ENCODE data around the gene PRRT1. TPM values are rescaled to one million over a fixed set of nuclear protein-coding genes. Genes with fewer than 3 reads are reported as not detected.

PRRT1 gene
- total RNA-seq, 1 experiment from 2014 or later = not detected

DNA sequence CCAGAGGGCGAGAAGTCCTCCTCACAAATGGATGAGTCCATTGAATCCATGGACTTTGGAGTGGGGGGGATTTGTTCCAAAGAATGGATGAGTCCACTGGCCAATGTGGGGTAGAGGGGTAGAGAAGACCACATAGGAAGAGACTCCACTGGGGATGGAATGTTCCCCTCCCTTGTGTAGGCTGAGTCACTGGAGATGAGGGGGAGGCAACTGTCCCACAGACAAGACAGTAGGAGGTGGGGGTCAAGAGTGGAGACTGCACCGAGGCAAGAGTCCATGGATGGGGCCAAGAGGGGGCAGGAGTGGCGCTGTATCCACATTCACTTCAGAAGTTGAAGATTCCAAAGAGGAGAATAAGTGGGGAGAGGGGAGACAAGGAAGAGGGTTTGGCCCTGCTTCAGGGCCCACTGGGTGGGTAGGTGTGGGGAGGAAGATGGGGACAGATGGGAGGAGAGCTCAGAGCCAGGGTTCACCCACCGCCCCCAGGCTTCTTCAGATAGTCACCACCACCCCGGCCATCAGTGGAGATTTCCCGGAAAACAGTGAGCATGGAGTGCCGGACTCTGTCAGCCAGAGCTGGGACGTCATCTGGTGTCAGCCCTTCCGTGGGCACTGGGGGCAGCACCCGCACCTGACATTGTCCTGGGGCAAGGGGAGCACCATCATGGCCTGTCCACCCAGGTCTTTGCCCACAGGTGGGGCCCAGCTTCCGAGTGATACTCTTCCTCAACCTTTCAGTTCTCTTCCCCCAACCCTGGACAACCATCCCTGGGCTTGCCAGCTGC, 17.3 kb upstream of the PRRT1 start:
- ATAC-seq (peak; percentile 29; the same call in 1 of the 2 replicates), DNase-seq (no peak)
- Histone ChIP-seq H3K79me2 (ENCODE audit: low read length) (peaks cover 3% of the 10 kb centered on the region; the same call in 1 of the 2 replicates), H3K9ac (ENCODE audit: low read length) (no peak overlapping the region), H3F3A (ENCODE audit: low read length, unreplicated experiment) (no peaks in the 10 kb centered on the region), H3K4me2 (ENCODE audit: low read length) (no peak overlapping the region), H3K9me2 (replicated peaks; ENCODE audit: low read length) (no peaks in the 10 kb centered on the region), H3K4me1 (ENCODE audit: insufficient read depth, low read length) (no peaks in the 10 kb centered on the region), H4K20me1 (ENCODE audit: low read length) (no peaks in the 10 kb centered on the region), H3K4me3 (ENCODE audit: low read length) (no peak overlapping the region), H3K9me3 (ENCODE audit: low read length) (no peaks in the 10 kb centered on the region), H3K27me3 (ENCODE audit: low read length) (no peaks in the 10 kb centered on the region), H3K36me3 (ENCODE audit: low read depth, low read length) (peaks cover 16% of the 10 kb centered on the region; the same call in 1 of the 2 replicates), H3K27ac (ENCODE audit: low read length) (no peak overlapping the region), H2AFZ (ENCODE audit: low read length) (no peak overlapping the region)
- TF ChIP-seq, protein P1, sequence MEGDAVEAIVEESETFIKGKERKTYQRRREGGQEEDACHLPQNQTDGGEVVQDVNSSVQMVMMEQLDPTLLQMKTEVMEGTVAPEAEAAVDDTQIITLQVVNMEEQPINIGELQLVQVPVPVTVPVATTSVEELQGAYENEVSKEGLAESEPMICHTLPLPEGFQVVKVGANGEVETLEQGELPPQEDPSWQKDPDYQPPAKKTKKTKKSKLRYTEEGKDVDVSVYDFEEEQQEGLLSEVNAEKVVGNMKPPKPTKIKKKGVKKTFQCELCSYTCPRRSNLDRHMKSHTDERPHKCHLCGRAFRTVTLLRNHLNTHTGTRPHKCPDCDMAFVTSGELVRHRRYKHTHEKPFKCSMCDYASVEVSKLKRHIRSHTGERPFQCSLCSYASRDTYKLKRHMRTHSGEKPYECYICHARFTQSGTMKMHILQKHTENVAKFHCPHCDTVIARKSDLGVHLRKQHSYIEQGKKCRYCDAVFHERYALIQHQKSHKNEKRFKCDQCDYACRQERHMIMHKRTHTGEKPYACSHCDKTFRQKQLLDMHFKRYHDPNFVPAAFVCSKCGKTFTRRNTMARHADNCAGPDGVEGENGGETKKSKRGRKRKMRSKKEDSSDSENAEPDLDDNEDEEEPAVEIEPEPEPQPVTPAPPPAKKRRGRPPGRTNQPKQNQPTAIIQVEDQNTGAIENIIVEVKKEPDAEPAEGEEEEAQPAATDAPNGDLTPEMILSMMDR (conservative IDR thresholded peaks at IDR 0.05; ENCODE audit: low read depth, low read length) = 0 out of 2 replicates have a peak, but pooled peaks have one; percentile 12
- TF ChIP-seq EZH2 (IDR thresholded peaks at IDR 0.05; ENCODE audit: low read length, unreplicated experiment) = no peak
- BruUV-seq (replicated peaks) = no TSS peak
- ChIA-PET CTCF (interaction anchor here (0.5 to 0.6 kb wide), 2 partner anchors 10 to 55 kb away, joined by 5 to 12 read pairs; partner anchors contain the start of gene NOTCH4), POLR2A (ENCODE audit: unreplicated experiment) (interaction anchor here (0.6 kb wide), 1 partner anchor 14 kb away, joined by 3 read pairs; no protein-coding TSS in a partner anchor)
- intact Hi-C loops (cut with micrococcal nuclease) = no loop called here

DNA sequence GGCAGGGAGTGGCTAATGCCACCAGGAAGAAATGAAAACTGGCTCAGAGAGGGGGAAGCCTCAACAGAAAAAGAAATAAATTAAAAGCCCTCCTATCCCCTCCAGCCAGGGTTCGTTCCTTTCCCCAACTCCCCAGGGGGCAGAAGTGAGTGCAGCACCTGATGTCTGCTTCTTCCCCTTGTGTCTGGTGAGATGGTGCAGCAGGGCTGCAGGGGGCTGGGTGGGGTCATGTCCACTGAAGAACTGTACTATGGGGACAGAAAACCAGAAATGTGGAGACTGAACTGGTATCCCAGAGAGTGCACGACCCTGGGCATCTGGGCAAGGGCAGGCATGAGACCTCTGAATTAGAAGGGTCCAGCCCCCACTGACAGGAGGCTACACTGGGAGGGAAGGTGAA, 16.6 kb upstream of the PRRT1 start:
- H3K36me3 ChIP-seq (ENCODE audit: low read depth, low read length) = peaks cover 16% of the 10 kb centered on the region; the same call in 1 of the 2 replicates
- H3K4me3 ChIP-seq (ENCODE audit: low read length) = no peak overlapping the region
- intact Hi-C loops (cut with micrococcal nuclease) = no loop called here
- no peaks in the 10 kb centered on the region for H3K79me2 ChIP-seq (ENCODE audit: low read length)
- ATAC-seq = no peak
- ChIA-PET CTCF (interaction anchor here (0.6 kb wide), 1 partner anchor 361 kb away, joined by 16 read pairs; no protein-coding TSS in a partner anchor), POLR2A (ENCODE audit: unreplicated experiment) (no interaction called here)
- no peaks in the 10 kb centered on the region for H4K20me1 ChIP-seq (ENCODE audit: low read length)
- H3K27ac ChIP-seq (ENCODE audit: low read length) = no peak overlapping the region
- no peaks in the 10 kb centered on the region for H3K9me2 ChIP-seq (replicated peaks; ENCODE audit: low read length)
- no peak for DNase-seq
- H3K9ac ChIP-seq (ENCODE audit: low read length) = no peak overlapping the region
- H3F3A ChIP-seq (ENCODE audit: low read length, unreplicated experiment) = no peaks in the 10 kb centered on the region
- TF ChIP-seq, protein P1 (conservative IDR thresholded peaks at IDR 0.05; ENCODE audit: low read depth, low read length) = no peak
- no peak for TF ChIP-seq EZH2 (IDR thresholded peaks at IDR 0.05; ENCODE audit: low read length, unreplicated experiment)
- no peak for TF ChIP-seq EZH2phosphoT487 (IDR thresholded peaks at IDR 0.05; ENCODE audit: borderline replicate concordance, low read length)
- BruUV-seq (replicated peaks) = TSS peak; percentile 56
- H3K27me3 ChIP-seq (ENCODE audit: low read length) = no peaks in the 10 kb centered on the region
- H3K9me3 ChIP-seq (ENCODE audit: low read length) = no peaks in the 10 kb centered on the region
- no peak overlapping the region for H2AFZ ChIP-seq (ENCODE audit: low read length)
- no peaks in the 10 kb centered on the region for H3K4me1 ChIP-seq (ENCODE audit: insufficient read depth, low read length)
- no peak overlapping the region for H3K4me2 ChIP-seq (ENCODE audit: low read length)

DNA sequence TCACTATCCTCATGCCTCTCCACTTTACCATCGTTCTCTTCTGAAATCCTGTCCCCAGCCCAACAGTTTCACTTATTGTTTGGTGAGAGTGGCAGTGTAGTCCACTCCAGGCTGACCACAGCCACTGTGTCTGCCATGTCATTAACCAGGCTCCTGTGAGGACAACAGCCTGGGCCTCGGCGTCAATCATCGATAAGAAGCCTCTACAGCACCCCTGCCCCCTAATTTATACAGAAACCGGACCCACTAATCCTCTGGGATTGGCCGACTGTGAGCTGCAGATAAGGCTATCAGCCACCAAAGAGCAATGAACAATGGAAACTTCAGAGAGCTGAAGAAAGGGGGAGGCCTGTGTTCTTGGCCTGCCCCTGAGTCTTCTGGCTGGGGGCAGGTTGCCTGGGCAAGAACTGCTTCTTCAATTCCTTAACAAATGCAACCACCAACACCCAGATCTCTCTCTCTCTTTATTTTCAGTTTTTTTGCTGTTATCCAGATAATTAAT, 16.1 kb upstream of the PRRT1 start:
- Histone ChIP-seq H3K9ac (ENCODE audit: low read length) (no peak overlapping the region), H3K9me3 (ENCODE audit: low read length) (no peaks in the 10 kb centered on the region), H3K9me2 (replicated peaks; ENCODE audit: low read length) (no peaks in the 10 kb centered on the region), H2AFZ (ENCODE audit: low read length) (no peak overlapping the region), H3F3A (ENCODE audit: low read length, unreplicated experiment) (no peaks in the 10 kb centered on the region), H3K36me3 (ENCODE audit: low read depth, low read length) (peaks cover 16% of the 10 kb centered on the region; the same call in 1 of the 2 replicates), H4K20me1 (ENCODE audit: low read length) (no peaks in the 10 kb centered on the region), H3K27ac (ENCODE audit: low read length) (no peak overlapping the region), H3K27me3 (ENCODE audit: low read length) (no peaks in the 10 kb centered on the region), H3K4me2 (ENCODE audit: low read length) (no peak overlapping the region), H3K4me1 (ENCODE audit: insufficient read depth, low read length) (no peaks in the 10 kb centered on the region), H3K79me2 (ENCODE audit: low read length) (no peaks in the 10 kb centered on the region), H3K4me3 (ENCODE audit: low read length) (no peak overlapping the region)
- DNase-seq (no peak), ATAC-seq (no peak)
- intact Hi-C loops (cut with micrococcal nuclease) = no loop called here
- ChIA-PET POLR2A (ENCODE audit: unreplicated experiment) (no interaction called here), CTCF (interaction anchor here (0.6 kb wide), 1 partner anchor 361 kb away, joined by 16 read pairs; no protein-coding TSS in a partner anchor)
- TF ChIP-seq EZH2phosphoT487 (IDR thresholded peaks at IDR 0.05; ENCODE audit: borderline replicate concordance, low read length) (no peak), EZH2 (IDR thresholded peaks at IDR 0.05; ENCODE audit: low read length, unreplicated experiment) (no peak)
- TF ChIP-seq, protein P1 (conservative IDR thresholded peaks at IDR 0.05; ENCODE audit: low read depth, low read length) = no peak
- TSS peak; percentile 16 for BruUV-seq (replicated peaks)

Measured in PC-3 (cell line).